Stimulated activated CD4-positive, alpha-beta T cell treated with anti-CD3 and anti-CD28 coated beads, Interleukin-15, amount 100 ng/mL, for 24 hours (primary cell): ENCODE data around the gene PACC1.
"Not testable (repeated sequence)": the region's sequence is repeated elsewhere in the genome, so short reads cannot be mapped to it uniquely, and the experiment has no call there.

Experiments
- DNase-seq: peaks from one replicate; pipeline ENCODE4 v3.0.0-alpha.2; 2020

Gene PACC1

DNA sequence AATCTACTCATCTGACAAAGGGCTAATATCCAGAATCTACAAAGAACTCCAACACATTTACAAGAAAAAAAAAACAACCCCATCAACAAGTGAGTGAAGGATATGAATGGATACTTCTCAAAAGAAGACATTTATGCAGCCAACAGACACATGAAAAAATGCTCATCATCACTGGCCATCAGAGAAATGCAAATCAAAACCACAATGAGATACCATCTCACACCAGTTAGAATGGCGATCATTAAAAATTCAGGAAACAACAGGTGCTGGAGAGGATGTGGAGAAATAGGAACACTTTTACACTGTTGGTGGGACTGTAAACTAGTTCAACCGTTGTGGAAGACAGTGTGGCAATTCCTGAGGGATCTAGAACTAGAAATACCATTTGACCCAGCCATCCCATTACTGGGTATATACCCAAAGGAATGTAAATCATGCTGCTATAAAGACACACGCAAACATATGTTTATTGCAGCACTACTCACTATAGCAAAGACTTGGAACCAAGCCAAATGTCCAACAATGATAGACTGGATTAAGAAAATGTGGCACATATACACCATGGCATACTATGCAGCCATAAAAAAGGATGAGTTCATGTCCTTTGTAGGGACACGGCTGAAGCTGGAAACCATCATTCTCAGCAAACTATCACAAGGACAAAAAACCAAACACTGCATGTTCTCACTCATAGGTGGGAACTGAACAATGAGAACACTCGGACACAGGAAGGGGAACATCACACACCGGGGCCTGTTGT is 18.8 kb downstream of the PACC1 start:
- DNase-seq, result not testable (repeated sequence)

DNA sequence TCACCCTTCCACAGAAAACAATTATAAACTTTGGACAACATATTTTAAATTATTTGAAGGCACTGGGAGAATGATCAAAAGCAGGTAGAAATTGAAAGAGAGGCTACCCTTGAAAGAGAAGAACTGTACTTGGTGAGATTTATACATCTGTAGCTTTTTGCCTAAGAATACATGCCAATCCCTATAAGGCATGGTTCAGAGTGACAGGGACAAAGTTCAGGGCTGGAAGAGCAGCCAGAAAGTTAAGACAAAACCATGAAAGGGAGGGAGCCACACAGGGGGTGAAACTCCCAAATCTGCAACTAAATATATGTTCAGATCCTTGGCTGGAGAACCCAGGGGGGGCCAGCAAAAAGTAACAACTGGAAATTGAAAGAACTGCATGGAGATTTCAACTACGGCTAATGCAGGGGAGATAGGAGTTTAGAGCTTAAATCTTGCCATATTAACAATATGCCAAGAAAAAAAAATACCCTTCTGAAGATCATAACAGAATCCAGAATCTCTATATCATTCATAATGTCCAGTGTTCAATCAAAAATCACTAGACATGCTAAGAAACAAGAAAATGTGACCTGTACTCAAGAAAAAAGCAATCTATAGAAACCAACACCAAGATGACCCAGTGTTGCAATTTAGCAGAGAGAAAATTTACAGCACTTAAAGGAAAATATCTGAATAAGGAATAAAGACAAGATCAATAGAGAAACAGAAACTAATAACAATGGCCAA is 25.5 kb downstream of the PACC1 start:
- no peak for DNase-seq

DNA sequence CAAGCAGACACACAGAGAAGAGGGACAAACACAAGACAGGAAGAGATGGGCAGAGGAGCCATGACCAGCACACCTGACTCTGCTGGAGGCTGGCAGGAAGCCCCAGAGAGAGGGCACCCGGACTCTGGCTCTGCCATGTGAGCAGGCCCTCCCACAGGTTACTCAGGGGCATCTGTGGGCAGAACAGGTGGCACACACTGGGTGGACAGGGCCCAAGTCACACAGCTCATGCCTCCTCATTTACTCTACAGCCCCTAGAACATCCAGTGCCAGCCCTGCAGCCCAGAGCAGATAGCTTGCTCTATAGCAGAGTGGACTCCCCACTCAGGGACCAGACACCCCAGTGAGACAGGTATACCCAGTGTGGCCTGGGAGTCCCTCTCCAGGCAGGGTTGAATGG is 28.7 kb downstream of the PACC1 start:
- DNase-seq, result no peak

DNA sequence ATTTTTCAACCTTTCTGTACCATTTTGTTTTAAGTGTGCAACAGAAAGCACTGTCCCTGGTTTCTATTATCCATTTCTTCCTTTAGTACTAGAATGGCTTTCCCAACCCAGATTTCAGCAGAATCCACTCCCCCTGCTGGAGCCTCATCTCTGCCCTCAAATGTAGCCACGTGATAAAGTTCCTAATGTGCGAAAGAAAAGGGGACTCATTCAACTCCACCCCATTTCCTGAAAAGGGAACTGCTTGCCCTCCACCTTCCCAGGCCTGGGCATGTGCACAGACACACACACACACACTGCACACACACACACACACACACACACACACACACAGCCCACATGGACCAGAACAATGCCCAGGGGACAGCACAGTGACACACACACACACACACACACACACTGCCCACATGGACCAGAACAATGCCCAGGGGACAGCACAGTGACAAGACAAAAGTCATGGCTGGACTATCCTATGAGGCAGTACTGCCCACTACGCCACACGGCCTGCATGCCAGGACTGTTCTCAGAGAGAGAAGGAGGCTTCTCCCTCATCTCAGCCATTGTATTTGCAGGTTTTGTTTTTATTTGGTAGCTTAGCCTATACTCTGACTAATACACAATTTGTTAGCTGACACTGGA is 33.2 kb downstream of the PACC1 start:
- no peak for DNase-seq

DNA sequence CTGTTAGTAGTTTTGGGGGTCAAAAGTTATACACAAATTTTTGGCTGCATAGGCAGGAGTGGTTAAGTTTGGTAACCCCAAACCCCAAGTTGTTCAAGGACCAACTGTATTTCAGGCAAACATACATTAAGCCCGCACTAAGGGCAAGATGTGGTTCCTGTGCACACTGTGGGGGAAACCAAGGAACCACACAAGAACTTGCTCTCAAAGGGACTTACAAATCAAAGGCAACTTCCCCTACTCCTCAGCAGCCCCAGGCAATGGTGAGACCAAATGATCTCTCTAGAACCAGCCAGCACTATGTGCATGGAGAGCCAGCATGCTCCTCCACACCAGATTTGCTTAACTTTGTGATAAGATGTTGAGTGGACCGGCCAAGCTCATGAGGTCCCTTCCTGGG is 35.3 kb downstream of the PACC1 start:
- DNase-seq, result no peak

DNA sequence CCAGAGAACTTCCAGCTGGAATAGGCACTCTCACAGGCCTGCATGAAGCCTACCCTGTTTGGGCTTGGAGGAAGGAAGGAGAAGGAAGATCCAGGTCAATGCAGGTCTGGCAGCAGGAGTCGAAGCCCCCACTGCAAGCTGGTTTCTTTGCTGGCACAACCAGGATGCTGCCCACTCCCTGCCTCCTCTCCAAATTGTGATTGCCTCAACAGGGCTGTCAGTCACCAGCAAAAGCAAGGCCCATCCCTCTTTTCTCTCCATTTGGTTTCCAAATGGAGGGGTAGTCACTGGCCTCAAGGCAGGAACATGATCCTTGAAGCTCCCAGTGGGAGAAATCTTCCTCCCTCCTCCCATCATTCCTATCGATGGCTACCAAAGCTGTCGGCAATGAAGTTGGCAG is 37.0 kb downstream of the PACC1 start:
- DNase-seq, result no peak

DNA sequence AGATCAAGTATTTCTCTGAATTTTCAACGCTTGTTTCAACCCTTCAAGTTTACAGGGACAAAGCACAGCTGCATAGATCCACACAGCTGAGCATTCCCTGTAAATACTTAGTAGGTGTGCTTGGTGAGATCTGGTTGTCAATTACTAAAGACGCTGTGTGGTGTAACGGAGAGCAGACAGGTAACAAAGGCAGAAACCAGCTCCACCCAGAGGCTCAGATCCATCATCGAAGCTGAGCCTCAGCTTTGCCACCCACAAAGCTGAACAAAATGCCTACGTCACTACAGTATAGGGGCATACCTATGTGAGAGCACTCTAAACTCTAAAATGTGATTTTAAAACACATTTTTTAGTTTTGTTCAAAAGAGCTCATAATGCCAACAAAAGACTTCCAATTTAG is 38.7 kb downstream of the PACC1 start:
- DNase-seq, result no peak

DNA sequence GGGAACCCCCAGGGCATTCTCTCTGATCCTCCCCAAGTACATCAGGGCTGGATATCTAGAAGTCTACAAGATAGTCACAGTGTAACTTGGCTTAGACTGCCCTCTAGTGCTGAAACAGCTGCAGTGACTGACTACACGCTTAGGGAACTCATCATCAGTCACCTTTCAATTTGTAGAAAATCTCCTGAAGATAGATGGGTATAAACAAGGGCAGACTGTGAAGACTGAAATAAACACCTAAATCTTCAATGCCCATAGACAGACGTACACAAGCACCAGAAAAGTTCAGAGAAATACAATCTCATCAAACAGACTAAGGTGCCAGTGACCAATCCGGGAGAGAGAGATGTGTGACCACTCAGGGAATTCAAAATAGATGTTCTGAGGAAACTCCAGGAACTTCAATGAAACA is 46.6 kb downstream of the PACC1 start:
- peak; percentile 54 for DNase-seq

DNA sequence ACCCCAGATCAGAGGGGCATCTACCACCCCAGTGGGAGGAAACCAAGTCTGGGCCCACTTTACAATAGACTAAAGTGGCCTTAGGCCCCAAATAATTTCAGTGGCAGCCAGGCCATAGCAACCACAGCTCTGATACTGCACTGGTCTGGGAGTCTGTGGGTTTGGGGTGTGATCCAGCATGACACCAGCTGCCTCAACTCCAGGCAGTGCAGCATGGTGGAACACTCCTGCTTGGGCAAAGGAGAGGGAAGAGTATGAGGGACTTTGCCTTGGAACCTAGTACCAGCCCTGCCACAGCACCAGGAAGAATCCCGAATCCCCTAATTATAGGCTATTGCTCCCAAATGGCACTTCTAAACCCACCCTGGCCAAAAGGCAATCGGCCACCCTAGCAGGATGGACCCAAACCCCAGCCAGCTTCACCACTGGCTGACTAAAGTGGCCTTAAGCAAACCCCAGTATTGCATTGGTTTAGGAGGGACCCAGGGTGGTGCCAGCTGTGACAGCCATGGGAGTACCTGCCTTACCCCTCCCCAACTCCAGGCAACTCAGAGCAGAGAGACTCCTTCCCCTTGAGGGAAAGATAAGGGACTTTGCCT is 47.1 kb downstream of the PACC1 start:
- no peak for DNase-seq

DNA sequence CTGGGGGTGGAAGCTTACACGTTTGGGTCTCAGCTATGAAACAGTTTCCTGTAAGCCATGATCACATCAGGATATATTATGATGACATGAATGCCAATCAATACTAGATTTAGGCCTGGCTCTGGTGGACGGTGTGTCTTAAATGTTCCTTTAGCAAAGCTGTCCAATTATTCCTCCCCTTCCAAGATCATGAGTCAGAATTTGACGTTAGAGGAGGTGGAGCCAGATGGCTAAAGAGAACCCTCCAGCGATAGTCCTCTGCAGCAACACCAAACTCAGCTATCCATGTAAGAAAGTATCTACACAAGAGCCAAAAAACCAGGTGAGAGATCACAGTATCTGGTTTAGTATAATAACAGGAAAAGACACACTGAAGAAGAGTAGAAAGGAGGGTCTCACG is 47.8 kb downstream of the PACC1 start:
- no peak for DNase-seq

DNA sequence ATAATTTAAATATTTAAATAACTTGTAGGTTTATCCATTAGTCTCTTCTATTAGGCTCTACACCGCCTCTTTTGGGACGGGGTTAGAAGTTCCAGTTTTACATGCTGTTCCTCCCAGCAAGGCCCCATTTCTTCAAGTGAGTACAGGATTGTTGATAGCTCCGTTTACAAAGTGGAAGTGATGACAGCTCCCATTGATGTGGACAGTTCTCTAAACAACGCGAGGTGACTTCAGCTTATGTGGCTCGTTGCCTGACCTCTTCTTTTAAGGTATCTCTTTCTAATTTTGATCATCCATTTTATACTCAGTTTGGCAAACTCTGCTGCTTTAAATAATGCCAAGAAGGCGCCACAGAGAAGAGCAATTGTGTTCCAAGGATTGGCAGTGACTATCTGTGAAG is 49.7 kb downstream of the PACC1 start:
- no peak for DNase-seq

DNA sequence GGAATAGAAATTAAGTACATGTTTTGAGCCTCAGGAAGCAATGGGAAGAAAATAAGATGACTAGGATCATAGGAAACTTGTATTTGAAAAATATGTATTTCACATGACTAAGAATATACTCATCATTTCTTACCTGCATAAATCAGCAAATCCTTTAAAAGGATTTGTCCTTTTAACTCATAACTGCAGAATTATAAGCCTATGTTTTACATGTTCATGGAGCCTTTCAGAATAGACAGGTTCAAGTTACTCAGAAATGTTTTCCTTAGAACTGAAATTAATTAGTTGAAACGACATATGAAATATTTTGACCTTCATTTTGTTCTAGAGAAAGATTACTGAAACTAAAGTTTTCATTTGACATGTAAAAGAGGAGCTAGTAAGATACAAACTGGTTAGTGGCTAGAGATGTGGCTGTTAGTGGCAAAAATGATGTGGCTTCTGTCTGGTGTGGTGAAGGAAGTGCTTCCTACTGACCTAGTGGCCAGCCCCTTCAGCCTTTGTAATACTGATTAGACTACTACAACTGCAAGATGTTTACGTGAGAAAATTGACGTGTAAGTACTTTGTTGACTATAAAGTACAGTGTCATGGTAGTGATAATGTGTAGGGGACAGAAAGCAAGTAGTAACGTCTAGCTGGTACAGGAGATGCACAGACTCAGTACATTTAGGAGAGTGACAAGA is 54.7 kb downstream of the PACC1 start:
- DNase-seq, result peak; percentile 32

DNA sequence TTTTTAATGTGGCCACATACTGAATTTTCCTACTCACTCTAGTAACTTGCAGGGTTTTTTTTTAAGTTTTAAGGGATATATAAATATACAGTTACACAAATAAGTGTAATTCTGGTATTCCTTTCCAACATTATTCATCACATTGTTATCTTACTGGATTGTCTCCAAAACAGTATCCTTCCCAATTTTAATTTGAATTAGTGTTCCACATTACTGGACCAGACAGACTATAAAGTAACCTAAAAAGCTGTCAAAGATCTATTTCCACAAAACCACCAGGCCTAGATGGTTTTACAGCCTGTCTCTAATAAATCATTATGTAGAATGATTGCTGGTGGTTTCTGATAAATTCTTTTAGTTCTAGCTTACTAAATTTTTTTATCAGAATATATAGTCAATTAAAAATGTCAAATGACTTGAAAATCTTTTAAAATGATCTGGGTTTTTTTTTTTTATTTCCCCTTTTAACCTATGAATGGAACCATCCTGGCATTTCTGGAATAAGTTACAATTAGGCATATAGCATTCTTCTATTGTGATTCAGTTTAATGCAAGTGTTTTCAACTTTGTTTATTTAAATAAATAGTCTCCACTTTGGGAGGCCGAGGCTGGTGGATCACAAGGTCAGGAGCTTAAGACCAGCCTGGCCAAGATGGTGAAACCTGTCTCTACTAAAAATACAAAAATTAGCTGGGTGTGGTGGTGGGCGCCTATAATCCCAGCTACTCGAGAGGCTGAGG is 59.3 kb downstream of the PACC1 start:
- DNase-seq, result no peak

DNA sequence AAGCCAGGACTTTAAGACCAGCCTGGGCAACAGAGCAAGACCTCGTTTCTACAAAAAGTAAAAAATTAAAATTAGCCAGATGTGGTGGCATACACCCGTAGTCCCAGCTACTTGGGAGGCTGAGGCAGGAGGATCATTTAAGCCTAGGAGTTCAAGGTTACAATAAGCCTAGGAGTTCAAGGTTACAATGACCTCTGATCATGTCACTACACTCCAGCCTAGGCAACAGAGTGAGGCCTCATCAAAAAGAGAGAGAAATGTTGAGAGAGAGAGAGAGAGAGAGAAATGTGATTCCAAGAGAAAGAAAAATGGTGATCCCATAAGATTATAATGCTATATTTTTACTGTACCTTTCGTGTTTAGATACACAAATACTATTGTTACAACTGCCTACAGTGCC is 60.2 kb downstream of the PACC1 start:
- no peak for DNase-seq

DNA sequence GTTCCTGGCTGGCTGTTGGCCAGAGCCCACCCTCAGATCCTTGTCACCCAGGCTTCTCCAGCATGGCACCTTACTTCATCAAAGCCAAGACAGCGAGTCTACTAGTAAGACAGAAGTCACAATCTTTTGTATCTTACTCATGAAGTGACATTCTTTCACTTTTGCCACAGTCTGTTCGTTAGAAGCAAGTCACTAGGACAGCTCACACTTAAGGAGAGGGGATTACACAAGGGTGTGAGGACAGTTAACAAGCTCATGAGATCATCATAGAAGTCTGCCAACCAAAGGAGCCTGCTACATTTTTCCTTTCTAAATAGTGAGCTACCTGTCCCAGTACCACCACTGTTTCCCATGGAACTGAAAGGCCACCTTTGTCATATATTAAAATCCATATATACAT is 61.5 kb downstream of the PACC1 start:
- DNase-seq, result no peak

DNA sequence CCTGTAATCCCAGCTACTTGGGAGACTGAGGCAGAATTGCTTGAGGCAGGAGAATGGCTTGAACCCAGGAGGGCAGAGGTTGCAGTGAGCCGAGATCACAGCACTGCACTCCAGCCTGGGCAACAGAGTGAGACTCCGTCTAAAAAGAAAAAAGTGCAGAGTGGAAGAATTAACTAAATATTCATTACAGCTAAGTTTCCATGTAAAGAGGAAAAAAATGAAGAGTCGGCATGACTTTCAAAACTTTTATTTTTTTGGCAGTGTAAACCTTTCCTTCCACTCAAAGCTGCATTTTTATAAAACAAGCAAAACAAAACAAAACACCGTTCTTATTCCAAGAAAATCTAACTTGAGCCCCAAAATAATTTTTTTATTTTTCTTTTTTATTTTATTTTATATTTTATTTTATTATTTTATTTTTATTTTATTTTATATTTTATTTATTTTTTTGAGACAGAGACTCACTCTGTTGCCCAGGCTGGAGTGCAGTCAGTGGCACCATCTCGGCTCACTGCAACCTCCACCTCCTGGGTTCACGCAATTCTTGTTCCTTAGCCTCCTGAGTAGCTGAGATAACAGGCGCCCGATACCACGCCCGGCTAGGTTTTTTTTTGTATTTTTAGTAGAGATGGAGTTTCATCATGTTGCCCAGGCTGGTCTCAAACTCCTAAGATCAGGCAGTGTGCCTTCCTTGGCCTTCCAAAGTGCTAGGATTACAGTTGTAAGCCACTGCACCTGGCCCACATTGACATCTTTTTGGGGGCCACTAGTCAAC is 62.9 kb downstream of the PACC1 start:
- DNase-seq, result no peak

DNA sequence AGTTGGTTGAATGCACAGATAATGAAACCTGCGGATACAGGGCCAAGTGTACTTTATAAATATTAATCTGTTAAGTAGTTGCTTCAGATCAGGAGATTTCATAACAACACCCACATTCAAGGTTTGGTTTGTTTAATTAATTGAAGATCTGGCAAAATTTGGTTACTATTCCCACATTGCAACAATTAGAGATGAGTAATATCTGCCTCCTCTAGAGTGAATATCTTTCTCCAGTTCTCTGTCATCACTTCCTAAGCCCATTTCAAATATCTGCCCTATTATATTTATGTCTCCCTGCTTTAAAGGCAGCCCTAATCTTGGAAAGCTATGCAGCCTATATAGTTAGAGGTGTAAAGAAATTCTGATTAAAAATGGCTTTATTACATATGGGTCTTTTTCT is 68.1 kb downstream of the PACC1 start:
- no peak for DNase-seq

DNA sequence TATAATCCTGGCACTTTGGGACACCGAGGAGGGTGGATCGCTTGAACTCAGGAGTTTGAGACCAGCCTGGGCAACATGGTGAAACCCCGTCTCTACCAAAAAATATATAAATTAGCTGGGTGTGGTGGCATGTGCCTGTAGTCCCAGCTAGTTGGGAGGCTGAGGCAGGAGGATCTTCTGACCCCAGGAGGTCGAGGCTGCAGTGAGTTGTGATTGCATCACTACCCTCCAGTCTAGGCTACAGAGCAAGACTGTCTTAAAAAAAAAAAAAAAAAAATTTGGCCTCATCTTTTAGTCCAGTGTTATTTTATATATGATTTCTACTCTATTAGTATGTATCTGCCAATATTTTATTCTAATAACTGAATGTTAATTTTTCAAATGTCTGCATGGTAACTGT is 69.8 kb downstream of the PACC1 start:
- DNase-seq, result no peak

DNA sequence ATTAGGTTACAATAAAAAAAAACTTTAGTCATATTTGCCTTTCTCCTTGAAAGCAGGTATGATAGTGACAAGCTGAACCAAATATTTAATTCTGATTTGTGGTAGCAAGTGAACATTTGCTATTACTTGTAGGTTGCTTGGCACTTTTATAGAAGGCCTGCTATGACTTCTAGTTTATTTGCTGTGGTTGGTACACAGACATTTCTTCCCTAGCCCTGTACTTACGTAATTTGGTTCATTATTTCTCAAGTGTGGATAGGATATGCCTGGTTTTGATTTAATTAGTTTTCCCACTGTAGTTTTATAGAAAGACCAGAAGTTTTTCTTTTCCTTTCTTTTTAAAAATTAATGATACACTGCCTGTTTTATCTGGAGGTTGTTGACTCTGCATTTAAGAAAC is 73.6 kb downstream of the PACC1 start:
- DNase-seq, result no peak

DNA sequence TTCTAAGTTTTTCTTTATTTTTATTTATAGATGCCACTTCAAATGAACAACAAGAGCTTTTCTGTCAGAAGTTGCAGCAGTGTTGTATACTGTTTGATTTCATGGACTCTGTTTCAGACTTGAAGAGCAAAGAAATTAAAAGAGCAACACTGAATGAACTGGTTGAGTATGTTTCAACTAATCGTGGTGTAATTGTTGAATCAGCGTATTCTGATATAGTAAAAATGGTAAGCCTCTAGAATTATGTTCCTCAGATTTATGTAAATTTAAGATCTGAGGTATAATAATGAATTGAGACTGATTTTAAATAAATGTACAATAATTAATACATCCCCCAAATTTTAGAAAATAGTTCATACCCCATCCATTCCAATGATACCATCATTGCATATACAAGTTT is 85.6 kb downstream of the PACC1 start:
- no peak for DNase-seq

DNA sequence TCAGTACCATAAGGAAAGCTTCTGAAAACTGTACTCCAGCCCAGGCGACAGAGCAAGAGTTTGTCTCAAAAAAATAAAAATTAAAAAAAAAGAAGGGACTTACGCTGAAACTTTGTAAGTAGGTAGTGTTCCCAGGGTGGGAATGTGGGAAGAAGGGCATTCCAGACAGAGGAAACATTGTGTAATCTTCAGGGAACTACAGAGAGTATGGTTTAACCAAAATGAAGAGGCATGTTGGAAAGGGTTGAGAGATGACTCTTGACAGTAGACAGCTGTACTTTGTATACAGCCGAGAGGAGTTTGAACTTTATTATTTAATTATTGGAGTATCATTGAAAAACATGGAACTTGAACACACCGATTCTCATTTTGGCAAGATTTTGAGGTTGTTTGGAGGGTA is 86.4 kb downstream of the PACC1 start:
- DNase-seq, result no peak

DNA sequence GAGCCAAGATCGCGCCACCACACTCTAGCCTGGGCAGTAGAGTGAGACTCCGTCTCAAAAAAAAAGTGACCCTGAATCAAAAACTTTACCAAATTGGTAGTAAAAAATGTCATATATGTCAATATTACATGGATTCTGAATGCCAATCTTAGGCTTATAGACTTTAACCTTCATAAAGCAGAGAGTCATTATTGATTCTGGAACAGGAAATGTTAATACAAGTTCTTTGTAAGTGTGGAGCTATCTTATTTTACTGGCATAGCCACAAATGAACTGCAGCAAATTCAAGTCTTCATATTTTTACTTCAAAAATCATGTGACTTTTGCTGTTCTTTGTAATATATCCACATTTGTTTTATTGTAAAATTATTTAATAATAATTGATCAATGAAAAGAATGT is 88.1 kb downstream of the PACC1 start:
- no peak for DNase-seq
